ENCODE data around the gene NCOR2.

Gene NCOR2

DNA sequence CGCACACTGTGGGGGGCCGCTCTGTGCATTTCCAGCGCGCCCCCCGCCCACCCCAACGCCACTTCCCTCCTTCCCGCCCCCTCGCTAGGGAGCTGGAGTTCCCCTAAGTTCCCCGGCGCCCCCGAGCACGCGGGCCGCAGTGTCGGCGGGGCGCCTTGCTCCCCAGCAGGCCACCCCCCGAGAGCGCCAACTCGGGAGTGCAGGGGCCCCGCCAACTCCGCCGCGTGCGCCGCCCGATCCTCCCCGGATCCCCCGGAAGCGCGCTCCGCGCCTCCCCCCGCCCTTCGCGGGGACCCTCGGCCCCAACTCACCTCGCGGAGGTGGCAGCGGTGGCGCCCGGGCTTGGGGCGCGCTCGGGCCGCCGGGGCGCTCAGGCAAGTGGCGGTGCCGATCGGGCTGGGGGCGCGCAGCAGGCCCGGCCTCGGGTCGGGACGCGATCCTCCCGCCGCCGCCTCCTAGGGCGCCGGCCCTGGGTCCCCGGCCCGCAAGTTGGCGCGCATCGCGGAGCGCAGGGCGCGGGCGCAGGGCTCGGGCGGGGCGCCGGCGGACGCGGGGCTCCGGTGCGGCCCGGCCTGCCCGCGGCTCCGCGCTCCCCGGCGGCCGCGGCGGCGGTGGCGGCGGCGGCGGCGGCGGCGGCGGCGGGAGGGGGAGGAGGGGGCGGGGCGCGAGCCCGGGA, at the start of gene NCOR2:
TSS of gene NCOR2 (minus strand) at position 616 of the 676 bp plus-strand sequence. CDS start 72,361 bp downstream, outside the sequence.
- Histone ChIP-seq H3K27ac (ENCODE audit: low read depth, low read length) (peak within 1 kb of the TSS; percentile 94), H3K36me3 (ENCODE audit: control insufficient read depth in 5 of 5, insufficient read depth in 5 of 5, low read length in 5 of 5) (no peaks in the 10 kb centered on the region), H3K4me3 (ENCODE audit: low read depth in 1 of 5, low read length in 5 of 5) (peak within 1 kb of the TSS; percentile 57 to 86 (median 81)), H3K9ac (ENCODE audit: low read length in 5 of 5) (peak within 1 kb of the TSS; percentile 56 to 93 (median 87)), H3K9me3 (ENCODE audit: control insufficient read depth in 5 of 5, low read length in 5 of 5) (no peaks in the 10 kb centered on the region), H3K4me1 (ENCODE audit: control insufficient read depth in 5 of 5, insufficient read depth in 5 of 5, low read length in 5 of 5) (peaks cover 0 to 62% (median 49%) of the 10 kb centered on the region in 5 donors), H3K27me3 (ENCODE audit: control insufficient read depth in 5 of 5, insufficient read depth in 4 of 5, low read length in 5 of 5) (no peaks in the 10 kb centered on the region)

DNA sequence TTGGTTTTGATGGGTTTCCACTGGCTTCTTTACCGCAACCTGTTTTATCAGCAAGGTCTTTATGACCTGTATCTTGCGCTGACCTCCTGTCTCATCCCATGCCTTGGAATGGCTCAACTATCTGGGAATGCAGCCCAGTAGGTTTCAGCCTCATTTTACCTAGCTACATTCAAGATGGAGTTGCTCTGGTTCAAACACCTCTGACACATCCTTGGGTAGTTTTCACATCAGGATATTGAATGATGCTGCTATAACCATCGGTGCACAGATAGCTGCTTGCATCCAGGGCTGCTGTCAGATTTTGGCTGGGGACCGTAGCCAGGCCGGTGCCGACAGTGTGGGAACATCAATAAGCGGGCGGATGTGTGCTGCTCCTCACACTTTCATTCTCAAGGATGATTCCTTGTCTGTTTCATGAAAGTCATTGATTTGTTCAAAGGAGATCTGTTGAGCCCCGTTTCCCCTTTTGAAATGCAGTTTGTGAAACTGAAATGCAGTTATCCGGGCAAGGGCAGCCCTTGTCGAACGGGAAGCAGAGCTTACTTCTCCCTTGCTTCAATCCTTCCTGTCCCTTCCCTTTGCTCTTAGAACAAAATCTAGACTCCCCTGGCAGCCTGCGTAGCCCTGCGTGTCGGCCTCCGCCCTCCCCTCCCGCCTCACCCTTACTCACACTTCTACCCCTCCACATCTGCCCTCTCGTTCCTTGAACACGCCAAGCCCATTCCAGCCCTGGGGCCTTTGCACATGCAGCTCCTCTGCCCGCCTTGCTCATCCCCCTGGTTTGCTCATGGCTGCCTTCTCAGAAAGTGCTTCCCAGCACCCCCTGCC, 49.2 kb upstream of the NCOR2 start:
- peaks cover 8 to 29% (median 16%) of the 10 kb centered on the region in 5 donors for H3K4me1 ChIP-seq (ENCODE audit: control insufficient read depth in 5 of 5, insufficient read depth in 5 of 5, low read length in 5 of 5)
- H3K9me3 ChIP-seq (ENCODE audit: control insufficient read depth in 5 of 5, low read length in 5 of 5), result peaks cover 0 to 5% (median 4%) of the 10 kb centered on the region in 5 donors
- H3K36me3 ChIP-seq (ENCODE audit: control insufficient read depth in 5 of 5, insufficient read depth in 5 of 5, low read length in 5 of 5), result no peaks in the 10 kb centered on the region
- no peak overlapping the region for H3K4me3 ChIP-seq (ENCODE audit: low read depth in 1 of 5, low read length in 5 of 5)
- no peak overlapping the region for H3K27ac ChIP-seq (ENCODE audit: low read depth, low read length)
- H3K9ac ChIP-seq (ENCODE audit: low read length in 5 of 5), result no peak overlapping the region
- H3K27me3 ChIP-seq (ENCODE audit: control insufficient read depth in 5 of 5, insufficient read depth in 4 of 5, low read length in 5 of 5), result no peaks in the 10 kb centered on the region

DNA sequence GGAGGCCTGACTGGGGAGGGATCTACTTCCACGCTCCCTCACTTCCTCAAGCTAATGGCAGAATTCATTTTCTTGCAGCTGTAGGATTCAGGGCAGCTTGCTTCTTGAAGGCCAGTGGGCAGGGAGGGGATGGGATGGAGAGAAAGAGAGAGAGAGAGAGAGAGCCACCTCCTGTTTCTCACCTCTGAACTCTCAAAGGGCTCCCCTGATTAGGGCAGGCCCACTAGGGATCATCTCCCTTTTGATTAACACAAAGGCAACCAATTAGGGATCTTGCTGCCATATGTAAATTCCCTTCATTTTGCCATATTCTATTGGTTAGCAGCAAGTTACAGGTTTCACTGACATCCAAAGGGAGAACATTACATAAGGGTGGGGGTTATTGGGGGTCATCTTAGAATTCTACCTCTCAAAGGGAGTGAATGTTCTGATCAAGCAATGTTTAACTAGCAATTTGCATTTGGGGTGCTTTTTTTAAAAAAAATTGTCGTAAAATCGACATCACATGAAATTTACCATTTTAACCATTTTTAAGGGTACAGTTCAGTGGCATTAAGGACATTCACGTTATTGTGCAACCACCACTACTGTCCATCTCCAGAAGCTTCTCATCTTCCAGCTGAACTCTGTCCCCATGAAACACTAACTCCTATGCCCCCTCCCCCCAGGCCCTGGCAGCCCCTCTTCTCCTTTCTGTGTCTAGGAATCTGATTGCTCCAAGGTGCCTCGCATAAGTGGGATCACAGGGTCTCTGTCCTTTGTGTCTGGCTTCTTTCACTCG, 47.3 kb upstream of the NCOR2 start:
- Histone ChIP-seq H3K9ac (ENCODE audit: low read length in 5 of 5) (no peak overlapping the region), H3K36me3 (ENCODE audit: control insufficient read depth in 5 of 5, insufficient read depth in 5 of 5, low read length in 5 of 5) (no peaks in the 10 kb centered on the region), H3K9me3 (ENCODE audit: control insufficient read depth in 5 of 5, low read length in 5 of 5) (peaks cover 0 to 5% (median 4%) of the 10 kb centered on the region in 5 donors), H3K27me3 (ENCODE audit: control insufficient read depth in 5 of 5, insufficient read depth in 4 of 5, low read length in 5 of 5) (peaks cover 0 to 2% (median 0%) of the 10 kb centered on the region in 5 donors), H3K27ac (ENCODE audit: low read depth, low read length) (no peak overlapping the region), H3K4me1 (ENCODE audit: control insufficient read depth in 5 of 5, insufficient read depth in 5 of 5, low read length in 5 of 5) (peaks cover 1 to 19% (median 5%) of the 10 kb centered on the region in 5 donors), H3K4me3 (ENCODE audit: low read depth in 1 of 5, low read length in 5 of 5) (no peak overlapping the region)

DNA sequence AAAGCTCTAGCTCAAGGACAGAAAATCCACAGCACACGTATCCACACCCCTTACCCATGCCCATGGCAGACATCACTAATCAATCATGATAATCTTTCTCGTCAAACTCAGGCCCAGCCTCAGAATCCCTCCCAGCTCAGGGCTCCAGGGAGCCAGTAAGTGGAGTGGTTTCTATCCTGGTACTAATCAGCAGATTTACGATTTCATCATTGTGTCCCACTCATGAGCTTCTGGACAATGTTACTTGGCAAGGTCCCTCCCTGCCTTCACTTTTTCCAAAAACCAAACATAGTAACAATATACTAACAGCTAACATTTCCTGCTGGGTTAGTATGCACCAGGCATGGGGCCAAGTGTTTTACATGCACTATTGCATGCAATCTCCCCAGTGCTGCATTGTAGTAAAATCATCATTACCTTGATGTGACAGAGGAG, 45.8 kb upstream of the NCOR2 start:
- Histone ChIP-seq H3K4me1 (ENCODE audit: control insufficient read depth in 5 of 5, insufficient read depth in 5 of 5, low read length in 5 of 5) (peaks cover 1 to 34% (median 17%) of the 10 kb centered on the region in 5 donors), H3K27me3 (ENCODE audit: control insufficient read depth in 5 of 5, insufficient read depth in 4 of 5, low read length in 5 of 5) (peaks cover 0 to 4% (median 0%) of the 10 kb centered on the region in 5 donors), H3K9me3 (ENCODE audit: control insufficient read depth in 5 of 5, low read length in 5 of 5) (peaks cover 0 to 5% (median 4%) of the 10 kb centered on the region in 5 donors), H3K9ac (ENCODE audit: low read length in 5 of 5) (no peak overlapping the region), H3K4me3 (ENCODE audit: low read depth in 1 of 5, low read length in 5 of 5) (no peak overlapping the region), H3K27ac (ENCODE audit: low read depth, low read length) (no peak overlapping the region), H3K36me3 (ENCODE audit: control insufficient read depth in 5 of 5, insufficient read depth in 5 of 5, low read length in 5 of 5) (no peaks in the 10 kb centered on the region)

DNA sequence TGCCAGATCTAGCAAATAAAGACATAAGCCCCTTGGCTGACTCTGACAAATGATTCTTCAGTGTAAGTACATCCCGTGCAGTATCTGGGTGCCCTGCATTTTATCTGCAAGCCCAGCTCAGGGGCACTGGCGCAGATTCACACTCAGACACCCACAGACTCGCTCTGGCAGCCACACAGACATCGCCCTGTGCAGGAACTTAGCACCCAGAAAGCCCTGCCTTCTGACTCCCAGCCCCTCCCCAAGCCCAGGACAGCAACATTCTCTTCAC, 44.9 kb upstream of the NCOR2 start:
- Histone ChIP-seq H3K9ac (ENCODE audit: low read length in 5 of 5) (no peak overlapping the region), H3K27me3 (ENCODE audit: control insufficient read depth in 5 of 5, insufficient read depth in 4 of 5, low read length in 5 of 5) (peaks cover 0 to 4% (median 0%) of the 10 kb centered on the region in 5 donors), H3K36me3 (ENCODE audit: control insufficient read depth in 5 of 5, insufficient read depth in 5 of 5, low read length in 5 of 5) (no peaks in the 10 kb centered on the region), H3K4me1 (ENCODE audit: control insufficient read depth in 5 of 5, insufficient read depth in 5 of 5, low read length in 5 of 5) (peaks cover 1 to 35% (median 17%) of the 10 kb centered on the region in 5 donors), H3K4me3 (ENCODE audit: low read depth in 1 of 5, low read length in 5 of 5) (no peak overlapping the region), H3K27ac (ENCODE audit: low read depth, low read length) (no peak overlapping the region), H3K9me3 (ENCODE audit: control insufficient read depth in 5 of 5, low read length in 5 of 5) (peaks cover 0 to 5% (median 4%) of the 10 kb centered on the region in 5 donors)

DNA sequence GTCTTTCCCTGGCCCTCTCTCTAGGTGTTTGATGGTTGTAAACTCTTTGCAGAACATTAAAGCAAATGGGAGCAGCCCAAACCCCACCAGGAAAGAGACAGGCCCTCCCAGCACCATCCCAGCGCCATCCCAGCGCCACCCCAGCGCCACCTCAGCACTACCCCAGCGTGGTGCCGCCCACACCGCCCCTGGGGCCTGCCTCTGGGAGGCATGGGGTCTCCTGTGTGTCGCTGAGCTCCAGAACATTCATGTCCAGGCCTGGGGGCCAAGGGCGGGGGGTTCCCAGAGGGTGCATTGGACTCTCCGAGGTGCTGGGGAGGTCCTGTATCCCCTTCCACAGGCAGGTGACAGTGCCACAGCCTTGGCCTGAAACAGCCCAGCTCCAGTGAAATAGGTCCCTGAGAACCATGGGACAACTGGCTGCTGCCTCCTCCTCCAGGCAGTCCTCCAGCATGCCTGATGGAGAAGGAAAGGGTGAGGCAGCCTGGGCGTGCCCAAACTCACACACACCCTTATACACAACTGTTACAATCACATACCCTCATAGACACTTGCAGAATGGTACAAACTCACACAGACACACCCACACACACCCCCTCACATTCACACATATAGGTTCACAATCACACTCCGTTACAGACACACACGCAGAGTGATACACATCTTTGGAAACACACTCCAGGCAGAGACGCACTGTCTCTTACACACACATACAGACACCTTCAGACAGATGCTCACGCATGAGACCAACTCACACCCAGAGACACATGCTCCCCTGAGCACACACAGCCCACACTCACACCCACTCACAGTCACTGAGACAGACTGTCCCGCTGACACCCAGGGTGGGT, 44.4 kb upstream of the NCOR2 start:
- Histone ChIP-seq H3K4me1 (ENCODE audit: control insufficient read depth in 5 of 5, insufficient read depth in 5 of 5, low read length in 5 of 5) (peaks cover 1 to 29% (median 17%) of the 10 kb centered on the region in 5 donors), H3K4me3 (ENCODE audit: low read depth in 1 of 5, low read length in 5 of 5) (no peak overlapping the region), H3K9ac (ENCODE audit: low read length in 5 of 5) (no peak overlapping the region), H3K9me3 (ENCODE audit: control insufficient read depth in 5 of 5, low read length in 5 of 5) (peaks cover 0 to 5% (median 4%) of the 10 kb centered on the region in 5 donors), H3K27ac (ENCODE audit: low read depth, low read length) (no peak overlapping the region), H3K27me3 (ENCODE audit: control insufficient read depth in 5 of 5, insufficient read depth in 4 of 5, low read length in 5 of 5) (peaks cover 0 to 4% (median 0%) of the 10 kb centered on the region in 5 donors), H3K36me3 (ENCODE audit: control insufficient read depth in 5 of 5, insufficient read depth in 5 of 5, low read length in 5 of 5) (no peaks in the 10 kb centered on the region)

DNA sequence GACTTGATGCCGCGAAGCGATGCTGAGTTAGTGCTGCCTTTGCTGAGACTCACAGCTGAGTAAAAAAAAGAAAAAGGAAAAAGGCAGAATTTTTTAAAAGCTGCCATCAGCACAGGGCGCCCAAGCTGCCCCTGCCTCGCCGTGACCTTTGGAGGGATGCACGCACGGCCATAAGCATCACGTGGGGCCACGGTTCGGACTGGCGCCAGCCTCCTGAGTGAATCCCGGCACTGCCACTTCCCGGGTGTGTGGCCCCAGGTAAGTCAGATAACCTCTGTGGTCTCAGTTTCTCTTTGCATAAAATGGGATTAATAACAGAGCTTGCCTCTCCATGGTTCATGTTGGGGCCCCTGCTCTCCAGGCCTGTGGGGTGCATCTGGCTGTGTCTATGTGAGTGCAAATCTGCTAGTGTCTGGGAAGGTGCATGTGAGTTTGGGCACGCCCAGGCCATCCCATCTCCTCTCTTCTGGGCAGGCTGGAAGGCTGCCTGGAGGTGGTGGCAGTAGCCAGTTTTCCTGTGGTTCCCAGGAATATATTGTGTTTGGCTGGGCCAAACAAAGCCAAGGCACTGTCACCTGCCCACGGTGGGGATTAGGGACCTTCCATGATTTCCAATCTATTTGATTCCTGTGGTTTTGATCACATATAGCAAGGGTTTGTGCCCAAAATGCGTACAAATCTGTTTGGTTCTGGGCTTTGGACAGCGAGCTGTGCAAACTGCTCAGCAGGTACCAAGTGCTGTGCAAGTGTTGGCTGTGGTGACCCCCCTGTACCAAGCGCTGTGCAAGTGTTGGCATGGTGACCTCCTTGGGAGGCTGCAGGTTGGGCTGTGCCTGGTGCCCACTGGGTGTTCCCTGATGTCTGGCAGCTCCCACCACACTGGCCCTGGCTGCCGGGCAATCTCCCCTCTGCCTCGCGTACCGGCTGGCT, 43.5 kb upstream of the NCOR2 start:
- Histone ChIP-seq H3K4me1 (ENCODE audit: control insufficient read depth in 5 of 5, insufficient read depth in 5 of 5, low read length in 5 of 5) (peaks cover 0 to 22% (median 13%) of the 10 kb centered on the region in 5 donors), H3K27me3 (ENCODE audit: control insufficient read depth in 5 of 5, insufficient read depth in 4 of 5, low read length in 5 of 5) (peaks cover 0 to 4% (median 0%) of the 10 kb centered on the region in 5 donors), H3K27ac (ENCODE audit: low read depth, low read length) (no peak overlapping the region), H3K36me3 (ENCODE audit: control insufficient read depth in 5 of 5, insufficient read depth in 5 of 5, low read length in 5 of 5) (no peaks in the 10 kb centered on the region), H3K9ac (ENCODE audit: low read length in 5 of 5) (no peak overlapping the region), H3K4me3 (ENCODE audit: low read depth in 1 of 5, low read length in 5 of 5) (no peak overlapping the region), H3K9me3 (ENCODE audit: control insufficient read depth in 5 of 5, low read length in 5 of 5) (peaks cover 0 to 9% (median 5%) of the 10 kb centered on the region in 5 donors)

DNA sequence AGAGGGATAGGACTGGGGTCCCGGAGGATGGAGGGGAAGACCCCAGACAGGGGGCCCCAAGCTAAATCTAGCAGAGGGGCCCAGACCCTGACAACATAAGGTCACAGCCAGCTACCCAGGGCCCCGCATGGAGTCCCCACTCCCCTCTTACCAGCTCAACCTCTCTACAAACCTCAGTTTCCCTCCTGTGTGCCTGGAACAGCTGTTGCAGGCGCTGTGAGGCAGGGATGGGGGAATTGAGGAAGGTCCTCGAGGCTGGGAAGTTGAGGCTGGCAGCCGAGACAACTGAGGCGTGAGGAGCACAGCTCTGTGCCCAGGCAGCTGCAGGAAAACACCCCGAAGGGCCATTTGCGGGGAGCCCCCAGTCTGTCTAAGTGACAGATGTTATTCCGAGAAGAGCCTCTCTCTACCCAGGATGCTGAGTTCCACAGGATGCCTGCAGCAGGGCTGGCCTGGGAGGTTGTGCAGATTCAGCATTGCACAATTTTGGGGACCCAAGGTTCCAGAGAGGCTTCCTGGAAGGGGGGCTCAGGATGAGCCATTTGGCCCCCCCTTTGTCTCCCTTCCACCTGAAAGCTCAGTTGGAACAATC, 42.7 kb upstream of the NCOR2 start:
- Histone ChIP-seq H3K4me1 (ENCODE audit: control insufficient read depth in 5 of 5, insufficient read depth in 5 of 5, low read length in 5 of 5) (peaks cover 0 to 22% (median 13%) of the 10 kb centered on the region in 5 donors), H3K4me3 (ENCODE audit: low read depth in 1 of 5, low read length in 5 of 5) (no peak overlapping the region), H3K27ac (ENCODE audit: low read depth, low read length) (no peak overlapping the region), H3K27me3 (ENCODE audit: control insufficient read depth in 5 of 5, insufficient read depth in 4 of 5, low read length in 5 of 5) (peaks cover 0 to 4% (median 0%) of the 10 kb centered on the region in 5 donors), H3K36me3 (ENCODE audit: control insufficient read depth in 5 of 5, insufficient read depth in 5 of 5, low read length in 5 of 5) (no peaks in the 10 kb centered on the region), H3K9me3 (ENCODE audit: control insufficient read depth in 5 of 5, low read length in 5 of 5) (peaks cover 0 to 9% (median 5%) of the 10 kb centered on the region in 5 donors), H3K9ac (ENCODE audit: low read length in 5 of 5) (no peak overlapping the region)
